NCI-H2029 (cell line): ENCODE results near the gene ARHGAP22.

Experiments used
- DNase-seq: peaks from one replicate; lab custom pipeline; 2025; lab: John Stamatoyannopoulos, UW

The ARHGAP22 gene

DNA sequence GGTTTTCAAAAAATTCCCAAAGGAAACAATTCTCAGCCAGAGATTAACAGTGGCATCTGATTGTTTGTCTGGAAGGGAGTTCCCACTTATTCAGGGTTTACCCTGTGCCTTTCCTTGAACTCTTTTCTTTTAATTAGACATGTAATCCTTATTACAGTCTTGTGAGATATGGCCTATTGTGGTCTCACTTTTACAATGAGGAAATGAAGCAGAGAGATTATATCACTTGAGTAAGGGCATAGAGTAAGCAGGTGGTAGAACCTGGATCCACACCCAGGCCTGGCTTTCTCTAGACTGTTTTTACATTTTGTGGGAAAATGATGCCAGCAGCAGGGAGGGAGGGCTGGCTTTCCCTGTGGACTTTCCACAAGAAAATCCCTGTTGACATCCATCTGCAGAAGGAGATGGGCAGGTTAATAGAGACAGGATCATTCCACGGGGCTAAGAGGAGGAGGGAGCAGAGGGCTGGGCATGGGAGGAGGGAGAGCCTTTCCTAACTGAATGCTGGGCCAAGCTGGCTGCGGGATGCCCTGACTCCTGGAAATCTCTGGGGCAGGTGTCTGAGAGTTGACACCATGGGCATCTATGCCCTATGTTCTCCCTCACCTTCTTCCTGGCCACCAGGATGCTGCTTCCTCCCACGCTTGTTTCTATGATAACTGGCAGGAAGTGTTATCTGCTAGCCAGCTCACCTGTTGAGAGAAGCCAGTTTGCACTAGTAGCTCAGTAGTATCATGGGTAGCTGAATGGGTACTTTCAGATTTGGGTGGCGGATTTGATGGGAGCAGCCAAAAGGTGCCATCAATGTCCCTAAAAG is 28.7 kb upstream of the ARHGAP22 start:
- DNase-seq = no peak

- no peak for DNase-seq
These were observed 27.3 kb upstream of the ARHGAP22 start for GRCh38 chr10:48632166-48632565.

DNA sequence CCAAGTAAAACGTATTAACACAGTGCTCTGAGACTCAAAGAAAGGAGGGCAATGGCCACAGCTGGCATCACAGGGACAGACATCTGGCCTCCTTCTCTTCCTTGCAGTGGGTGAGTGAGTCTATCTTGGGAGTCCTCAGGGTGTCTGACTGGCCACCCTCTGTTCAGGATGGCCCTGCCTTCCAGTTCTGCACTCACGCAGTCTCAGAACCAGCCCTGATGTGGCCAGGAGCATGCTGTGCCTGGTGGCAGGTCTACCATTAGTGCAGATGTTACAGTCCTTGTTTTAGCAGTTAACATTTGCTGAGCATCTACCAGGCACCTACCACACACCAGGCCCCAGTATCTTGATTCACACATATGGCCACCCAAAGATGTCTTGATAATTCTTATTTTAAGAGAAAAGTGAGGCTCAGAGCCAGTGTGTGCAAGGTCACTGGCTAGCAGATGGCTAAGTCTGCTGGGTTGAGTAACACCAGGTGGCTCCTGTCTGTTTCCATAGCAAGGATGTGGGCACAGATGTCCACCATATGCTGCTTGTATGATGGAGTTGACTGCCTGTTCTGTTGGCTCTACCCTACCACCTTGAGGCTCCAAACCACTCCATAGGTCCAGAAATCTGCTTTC is 23.2 kb upstream of the ARHGAP22 start:
- DNase-seq = no peak

DNA sequence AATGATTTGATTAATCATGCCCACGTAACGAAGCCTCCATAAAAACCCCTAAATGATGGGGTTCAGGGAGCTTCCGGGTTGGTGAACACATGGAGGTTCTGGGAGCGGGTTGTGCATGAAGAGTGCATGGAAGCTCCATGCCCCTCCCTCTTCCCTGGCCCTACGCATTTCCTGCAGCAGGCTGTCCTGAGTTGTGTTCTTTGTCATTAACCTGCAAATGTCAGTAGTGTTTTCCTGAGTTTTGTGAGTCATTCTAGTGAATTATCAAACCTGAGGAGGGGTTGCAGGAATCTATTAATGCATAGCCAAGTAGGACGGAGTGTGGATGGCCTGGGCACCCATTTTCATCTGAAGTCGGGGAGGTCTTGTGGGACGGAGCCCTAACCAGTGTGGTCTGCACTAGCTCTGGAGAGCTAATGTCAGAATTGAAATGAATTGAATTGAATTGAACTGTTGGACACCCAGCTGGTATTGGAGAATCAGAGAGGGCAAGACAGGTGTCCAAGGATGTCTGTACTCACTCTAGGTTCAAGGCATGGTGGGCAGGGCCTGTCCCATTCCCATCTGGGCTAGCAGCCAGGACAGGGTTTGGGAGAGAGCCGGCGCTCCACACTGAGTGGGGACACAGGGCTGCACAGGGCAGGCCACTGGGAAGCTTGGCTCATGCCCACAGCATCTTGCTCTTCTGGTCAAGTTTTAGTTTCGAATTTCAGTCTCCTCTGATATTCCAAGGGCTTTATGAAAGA is 22.3 kb upstream of the ARHGAP22 start:
- DNase-seq = no peak

DNA sequence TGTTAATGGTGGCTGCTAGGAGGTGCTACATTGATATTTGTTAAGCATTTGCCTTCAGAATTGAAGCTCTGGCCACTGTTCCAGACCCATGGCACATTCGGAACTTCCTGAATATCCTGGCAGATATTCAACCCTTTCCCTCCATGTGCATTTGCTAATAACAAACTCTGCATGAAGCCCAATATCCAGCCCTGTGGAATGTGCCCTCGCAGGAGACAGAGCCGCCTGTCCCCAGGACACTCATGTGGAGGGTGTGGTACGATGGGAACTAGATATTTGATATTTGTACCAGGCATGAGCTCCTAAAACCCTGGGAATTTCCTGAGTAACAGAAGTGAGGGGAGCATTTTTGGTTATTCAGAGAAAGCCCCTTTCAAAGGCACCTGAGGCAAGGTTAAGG is 21.6 kb upstream of the ARHGAP22 start:
- no peak for DNase-seq

DNA sequence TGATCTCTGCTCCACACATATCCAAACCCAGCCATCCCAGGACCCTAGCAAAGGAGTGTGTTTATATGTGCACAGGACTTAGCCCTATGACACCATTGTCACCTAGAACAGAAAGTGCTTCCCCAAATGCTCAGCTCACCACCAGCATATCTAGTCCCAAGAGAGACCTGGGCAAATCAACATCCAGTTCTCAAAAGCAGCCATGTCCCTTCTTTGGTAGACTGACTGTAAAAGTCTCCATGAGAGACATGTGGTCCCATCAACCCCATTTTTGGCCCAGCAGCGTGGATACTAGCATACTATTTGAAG is 20.9 kb upstream of the ARHGAP22 start:
- DNase-seq = no peak

- DNase-seq = no peak
These were observed 18.8 kb upstream of the ARHGAP22 start for GRCh38 chr10:48623607-48624132.

DNA sequence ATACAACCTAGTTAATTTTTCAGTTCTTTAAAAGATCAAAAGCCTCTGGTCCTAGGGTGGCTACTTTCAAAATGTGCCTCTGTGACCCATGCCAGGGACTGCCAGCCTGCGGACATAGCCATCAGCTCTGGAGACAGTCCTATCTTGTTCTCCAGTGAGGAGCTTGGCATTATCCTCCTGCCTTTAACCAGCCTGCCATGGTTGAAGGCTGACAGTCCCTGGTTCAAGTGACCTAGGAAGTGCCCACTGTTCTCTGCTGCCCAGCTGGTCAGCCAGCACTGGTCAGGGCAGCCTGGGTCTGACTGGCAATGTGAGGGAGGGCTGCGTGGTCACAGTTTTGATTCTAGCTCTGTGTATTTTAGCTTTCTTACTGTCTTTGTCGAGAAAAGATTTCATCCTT is 18.1 kb upstream of the ARHGAP22 start:
- DNase-seq = no peak

DNA sequence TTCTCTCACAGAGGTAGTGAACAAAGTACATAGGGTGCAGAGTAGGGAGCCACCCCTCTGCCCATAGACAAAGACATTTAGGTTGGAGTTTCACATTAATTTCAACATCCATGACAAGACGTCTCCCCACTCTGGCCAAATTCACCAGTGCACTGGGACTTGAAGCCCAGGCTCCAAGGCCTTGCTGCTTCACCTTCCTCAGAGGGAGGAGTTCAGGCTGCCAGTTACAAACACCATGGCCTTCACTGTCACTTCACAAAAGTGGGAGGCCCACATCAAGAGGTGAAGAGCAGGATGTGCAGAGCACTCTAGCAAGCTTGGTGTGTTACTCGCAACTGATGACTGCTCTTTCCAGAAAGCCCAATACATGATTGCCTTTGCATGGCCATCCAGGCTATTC is 15.8 kb upstream of the ARHGAP22 start:
- no peak for DNase-seq

- DNase-seq = no peak
These were observed 11.6 kb upstream of the ARHGAP22 start for GRCh38 chr10:48616436-48616835.

- DNase-seq = no peak
These were observed 9.9 kb upstream of the ARHGAP22 start for GRCh38 chr10:48614481-48615390.

- no peak for DNase-seq
These were observed 8.1 kb upstream of the ARHGAP22 start for GRCh38 chr10:48613016-48613415.

- DNase-seq = no peak
These were observed 7.5 kb upstream of the ARHGAP22 start for GRCh38 chr10:48612236-48612943.

GRCh38 chr10:48611133-48611532 is 6.3 kb upstream of the ARHGAP22 start:
- DNase-seq = no peak

DNA sequence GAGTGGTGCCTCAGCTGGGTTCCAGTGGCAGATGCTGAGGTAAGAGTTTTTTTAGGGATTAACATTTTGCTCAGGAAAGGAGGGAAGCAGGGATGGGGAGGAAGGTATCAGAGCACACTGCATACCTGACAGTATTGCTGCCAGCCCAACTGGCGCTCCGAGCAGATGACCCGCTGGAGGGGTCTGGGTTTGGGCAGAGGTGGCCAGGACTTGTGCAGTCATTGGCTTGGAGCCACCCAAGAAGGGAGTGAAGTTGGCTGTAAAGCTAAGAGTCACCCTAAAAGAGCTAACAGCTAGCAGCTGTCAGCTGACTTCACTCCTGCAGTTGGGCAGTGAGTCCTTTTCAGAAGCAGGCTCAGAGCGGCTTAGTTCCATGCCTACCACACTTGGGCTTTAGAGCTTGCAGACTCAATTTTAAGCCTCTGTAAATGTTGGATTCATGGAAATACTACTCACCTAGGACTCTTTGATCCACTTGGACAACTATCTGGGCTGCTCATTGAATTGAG is 5.8 kb upstream of the ARHGAP22 start:
- no peak for DNase-seq

DNA sequence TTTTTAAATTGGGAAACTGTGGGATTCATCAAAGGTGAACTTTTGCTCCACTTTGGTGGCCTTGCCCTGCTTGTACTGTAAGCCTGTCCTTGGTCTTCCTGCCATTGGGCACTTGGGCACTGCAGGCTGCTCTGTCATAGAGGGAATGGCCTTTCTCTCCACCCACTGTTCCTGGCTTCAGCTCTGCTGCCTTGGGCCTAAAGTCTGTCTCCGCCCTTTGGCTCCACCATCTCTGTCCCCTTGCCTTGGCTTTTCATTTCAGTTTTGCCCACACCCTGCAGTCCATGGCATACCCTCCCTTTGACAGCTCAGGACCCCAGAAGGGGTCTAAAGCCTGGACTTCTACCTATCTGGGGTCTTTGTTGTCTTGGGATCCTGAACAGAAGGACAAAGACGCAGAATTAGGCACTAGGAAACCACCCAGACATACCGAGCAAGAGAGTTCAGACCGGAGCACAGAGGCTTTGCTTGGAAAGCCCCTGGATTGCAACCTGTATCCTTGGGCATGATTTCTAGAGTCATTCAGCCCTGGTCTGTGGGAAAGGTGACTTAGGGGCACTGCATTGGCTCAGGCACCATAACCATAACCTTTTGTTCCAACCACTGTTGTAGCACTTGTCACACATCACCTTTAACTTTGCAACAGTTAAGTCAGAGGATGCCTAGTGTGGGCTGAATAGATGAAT is 5.2 kb upstream of the ARHGAP22 start:
- DNase-seq = no peak

- DNase-seq = no peak
These were observed 4.6 kb upstream of the ARHGAP22 start for GRCh38 chr10:48609441-48609840.

GRCh38 chr10:48608976-48609375 is 4.1 kb upstream of the ARHGAP22 start:
- DNase-seq = no peak

DNA sequence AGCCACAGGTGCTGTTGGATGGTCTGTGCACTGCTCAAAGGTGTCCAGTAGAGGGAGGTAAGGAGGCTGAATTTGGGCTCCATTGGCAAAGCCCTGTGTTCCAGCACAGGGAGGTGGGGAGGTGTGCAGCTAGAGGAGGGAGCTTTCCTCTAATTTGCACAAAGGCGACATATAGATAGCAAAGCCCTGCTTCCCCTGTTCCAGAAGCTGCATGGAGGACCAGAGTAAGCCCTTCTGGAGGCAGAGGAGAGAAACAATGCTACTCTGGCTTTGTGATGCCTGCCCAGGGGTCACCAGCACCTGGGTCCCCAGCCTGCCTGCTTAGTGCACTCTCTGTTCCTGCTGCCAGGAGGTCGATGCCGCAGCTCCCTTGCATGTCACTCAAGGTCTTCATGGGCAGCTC is 3.4 kb upstream of the ARHGAP22 start:
- no peak for DNase-seq
